NCI-H1417 (cell line): Measurements from ENCODE around the gene CNOT11.
A peak's percentile ranks its signal among the peaks of the same experiment; 100 is the strongest.
"Not testable (repeated sequence)": the region's sequence is repeated elsewhere in the genome, so short reads cannot be mapped to it uniquely, and the experiment has no call there.

ENCODE experiments used
- DNase-seq, 3 experiments: peaks; one replicate each; lab custom pipeline; 2025; lab: John Stamatoyannopoulos, UW

CNOT11 gene

GRCh38 chr2:101245468-101245867 is 7.2 kb upstream of the CNOT11 start:
- not testable (repeated sequence) for DNase-seq

DNA sequence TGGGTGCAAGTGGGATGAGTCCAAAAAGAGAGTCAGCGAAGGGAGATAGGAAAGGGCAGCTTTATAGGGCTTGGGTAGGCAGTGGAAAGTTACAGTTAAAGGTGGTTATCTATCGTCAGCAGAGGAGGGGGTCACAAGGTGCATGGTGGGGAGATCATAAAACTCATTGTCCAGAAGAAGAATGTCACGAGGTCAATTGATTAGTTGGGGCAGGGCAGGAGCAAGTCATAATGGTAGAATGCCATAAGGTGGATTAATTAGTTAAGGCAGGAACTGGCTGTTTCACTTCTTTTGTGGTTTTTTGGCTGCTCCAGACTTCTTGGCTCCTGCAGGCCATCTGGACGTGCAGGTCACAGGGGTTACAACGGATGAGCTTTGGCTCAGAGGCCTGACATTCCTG is 3.9 kb upstream of the CNOT11 start:
- DNase-seq = not testable (repeated sequence)

DNA sequence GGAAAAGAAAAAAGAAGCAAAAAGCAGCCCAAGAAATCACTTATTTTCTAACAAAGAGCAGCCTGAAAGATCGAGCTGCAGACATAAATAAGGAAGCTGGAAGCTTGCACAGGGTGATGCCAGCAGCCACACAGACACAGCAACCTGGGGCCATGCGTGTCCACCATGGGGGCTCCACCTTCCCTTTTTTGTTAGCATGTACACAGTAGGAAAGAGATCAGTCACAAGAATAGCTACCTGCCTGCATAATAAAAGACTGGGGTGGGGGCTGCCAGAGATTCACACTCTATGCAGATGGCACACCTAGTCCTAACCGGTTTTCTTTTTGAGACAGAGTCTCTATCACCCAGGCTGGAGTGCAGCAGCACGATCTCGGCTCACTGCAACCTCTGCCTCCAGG is 2.9 kb upstream of the CNOT11 start:
- no peak for DNase-seq

GRCh38 chr2:101251246-101251781 is 1.4 kb upstream of the CNOT11 start:
- DNase-seq = not testable (repeated sequence)

DNA sequence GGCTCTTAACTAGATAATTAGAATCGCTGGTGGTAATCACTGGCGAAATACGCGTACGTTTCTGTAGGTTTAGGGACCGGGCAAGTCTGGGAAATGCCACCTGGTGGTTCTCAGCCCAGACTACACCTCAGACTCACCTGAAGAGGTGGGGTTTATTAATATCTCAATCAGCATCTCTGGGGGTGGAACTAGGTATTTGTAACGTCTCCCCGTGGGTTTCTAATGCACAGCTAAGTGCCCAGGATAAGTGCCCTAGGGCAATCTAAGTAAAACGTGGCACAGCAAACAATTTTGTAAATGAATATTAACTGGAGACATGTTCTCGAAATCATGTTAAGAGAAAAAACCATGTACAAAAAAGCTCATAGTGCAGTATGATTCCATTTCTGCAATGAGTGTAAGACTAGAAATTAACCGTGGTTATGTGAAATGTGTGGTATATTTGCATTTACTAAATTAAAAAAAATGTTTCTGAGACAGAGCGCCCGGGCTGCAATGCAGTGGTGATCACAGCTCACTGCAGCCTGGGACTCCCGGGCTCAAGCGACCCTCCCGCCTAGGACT is 760 bp upstream of the CNOT11 start:
- DNase-seq = peak; percentile 26 to 84 (median 63)

- DNase-seq = peak; percentile 23 to 92 (median 88)
These were observed 472 bp downstream of the CNOT11 start for GRCh38 chr2:101253013-101253702.

GRCh38 chr2:101253703-101254450 is 1.2 kb downstream of the CNOT11 start:
- DNase-seq = no peak

DNA sequence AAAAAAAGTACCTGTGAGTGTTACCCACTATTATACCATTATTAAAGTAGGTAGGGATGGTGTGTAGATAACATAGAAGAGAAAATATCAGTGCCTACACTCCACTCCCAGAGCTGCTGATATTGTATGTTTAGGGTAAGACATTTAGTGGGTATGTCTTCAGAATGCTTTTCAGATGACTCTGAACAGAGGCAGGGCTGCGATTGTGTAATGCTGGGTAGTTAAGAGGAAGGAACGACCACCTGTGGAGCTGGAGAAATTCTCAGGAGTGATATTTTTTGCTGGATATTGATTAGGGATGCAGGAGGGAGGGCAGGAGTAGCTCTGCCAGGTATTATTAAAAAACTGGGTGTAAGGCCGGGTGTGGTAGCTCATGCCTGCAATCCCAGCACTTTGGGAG is 2.8 kb downstream of the CNOT11 start:
- no peak for DNase-seq

- DNase-seq = no peak
These were observed 3.6 kb downstream of the CNOT11 start for GRCh38 chr2:101256316-101256715.

DNA sequence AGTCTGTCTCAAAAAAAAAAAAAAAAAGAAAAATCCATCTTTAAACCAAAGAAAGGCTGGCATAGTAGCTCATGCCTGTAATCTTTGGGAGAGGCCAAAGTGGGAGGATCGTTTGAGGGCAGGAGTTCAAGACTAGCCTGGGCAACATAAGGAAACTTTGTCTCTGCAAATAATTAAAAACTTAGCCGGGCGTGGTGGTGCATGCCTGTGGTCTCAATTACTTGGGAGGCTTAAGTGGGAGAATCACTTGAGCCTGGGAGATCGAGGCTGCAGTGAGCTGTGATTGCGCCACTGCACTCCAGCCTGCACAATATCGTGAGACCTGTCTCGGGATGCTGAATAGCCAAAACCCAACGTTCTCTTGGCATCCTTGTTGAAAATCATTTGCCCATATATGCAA is 6.1 kb downstream of the CNOT11 start:
- no peak for DNase-seq

GRCh38 chr2:101262142-101262541 is 9.5 kb downstream of the CNOT11 start:
- no peak for DNase-seq

DNA sequence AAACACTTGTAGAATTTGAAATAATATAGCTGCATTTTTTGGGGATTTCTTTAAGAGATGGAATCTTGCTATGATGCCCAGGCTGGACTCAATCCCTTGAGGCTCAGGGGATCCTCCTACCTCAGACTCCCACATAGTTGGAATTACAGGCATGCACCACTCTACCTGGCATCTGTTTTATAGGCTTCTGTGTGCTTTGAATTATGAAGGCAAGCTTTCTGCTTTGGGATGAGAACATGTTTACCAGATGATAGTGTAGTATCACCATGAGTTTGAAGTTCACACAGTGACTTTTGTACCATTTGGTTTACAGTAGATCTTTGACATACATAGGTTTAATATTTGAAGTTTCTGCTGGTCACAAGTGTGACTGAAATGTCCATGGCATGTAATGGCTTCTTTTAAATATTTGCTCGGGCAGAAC is 10.7 kb downstream of the CNOT11 start:
- no peak for DNase-seq

GRCh38 chr2:101264360-101264939 is 11.8 kb downstream of the CNOT11 start:
- no peak for DNase-seq

GRCh38 chr2:101265893-101266499 is 13.3 kb downstream of the CNOT11 start:
- no peak for DNase-seq

- DNase-seq = no peak
These were observed 15.3 kb downstream of the CNOT11 start for GRCh38 chr2:101267671-101268656.

- DNase-seq = no peak
These were observed 18.1 kb downstream of the CNOT11 start for GRCh38 chr2:101270700-101271259.

DNA sequence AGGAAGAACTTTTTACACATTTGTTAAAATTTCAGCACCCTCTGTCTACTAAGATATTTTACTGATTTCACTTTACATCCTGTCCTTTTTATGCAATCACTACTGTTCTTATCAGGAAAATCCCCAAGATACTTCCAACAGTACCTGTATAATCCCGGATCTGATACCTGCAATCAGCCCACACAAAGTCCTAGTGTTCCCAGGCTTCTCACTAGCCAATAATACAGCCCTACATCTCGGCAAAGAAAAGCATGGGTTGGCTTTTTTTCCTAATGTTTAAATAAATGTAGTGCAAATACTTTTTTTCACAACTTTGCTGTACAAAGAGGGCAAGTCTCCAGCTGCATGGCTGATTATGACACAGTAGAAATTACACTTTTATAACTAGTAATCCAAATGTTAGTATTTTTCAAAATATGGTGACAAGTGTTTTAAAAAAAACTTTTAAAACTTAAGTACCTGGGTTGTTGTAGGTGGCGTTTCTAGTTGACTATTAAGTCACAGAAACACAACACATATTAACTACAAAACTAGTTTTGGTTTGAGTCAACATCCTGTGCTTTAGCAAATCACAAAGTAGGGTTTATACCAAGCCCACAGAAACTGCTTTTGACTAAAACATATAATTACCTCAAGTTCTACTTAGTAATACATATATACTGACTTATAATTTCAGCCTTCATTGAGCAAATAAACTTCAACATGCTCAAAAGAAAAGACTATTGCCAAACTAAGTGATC is 19.5 kb downstream of the CNOT11 start:
- DNase-seq = peak in 1 of 3 experiments; percentile 5

DNA sequence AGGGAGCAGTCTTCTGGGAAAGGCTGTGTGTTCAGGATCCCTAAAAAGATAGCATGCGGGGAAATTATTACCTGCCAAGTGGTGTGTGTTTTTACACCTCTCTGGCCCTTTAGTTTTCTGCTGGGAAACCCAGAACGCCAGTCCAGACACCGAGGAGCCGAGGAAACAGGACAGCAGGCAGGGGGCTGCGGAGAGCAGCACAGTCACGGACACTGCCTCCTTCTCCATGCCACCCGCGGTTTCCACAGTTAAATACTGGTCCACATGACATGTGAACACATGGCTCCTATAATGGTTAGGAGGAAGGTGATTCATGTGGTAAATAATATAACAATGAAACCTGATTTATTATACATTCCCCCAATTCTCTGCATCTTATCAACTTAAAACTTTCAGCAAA is 20.4 kb downstream of the CNOT11 start:
- no peak for DNase-seq

- no peak for DNase-seq
These were observed 21.5 kb downstream of the CNOT11 start for GRCh38 chr2:101274142-101274541.

DNA sequence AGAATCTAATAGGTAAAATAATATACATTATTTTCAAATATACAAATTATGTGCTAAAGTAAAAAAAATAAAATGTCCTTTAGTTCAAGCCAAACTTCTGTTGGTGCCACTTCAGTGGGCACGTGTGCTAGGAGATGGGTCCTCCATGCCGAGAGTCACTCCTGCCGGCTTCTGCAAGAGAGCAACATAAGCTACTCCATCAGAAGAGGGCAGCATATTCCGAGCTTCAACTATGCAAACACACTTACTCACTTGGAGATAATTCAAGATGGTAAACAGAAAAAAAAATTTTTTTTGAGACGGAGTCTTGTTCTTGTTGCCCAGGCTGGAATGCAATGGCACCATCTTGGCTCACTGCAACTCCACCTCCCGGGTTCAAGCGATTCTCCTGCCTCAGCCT is 24.4 kb downstream of the CNOT11 start:
- DNase-seq = no peak
